ENCODE results near the gene PSEN2.

PSEN2 gene

DNA sequence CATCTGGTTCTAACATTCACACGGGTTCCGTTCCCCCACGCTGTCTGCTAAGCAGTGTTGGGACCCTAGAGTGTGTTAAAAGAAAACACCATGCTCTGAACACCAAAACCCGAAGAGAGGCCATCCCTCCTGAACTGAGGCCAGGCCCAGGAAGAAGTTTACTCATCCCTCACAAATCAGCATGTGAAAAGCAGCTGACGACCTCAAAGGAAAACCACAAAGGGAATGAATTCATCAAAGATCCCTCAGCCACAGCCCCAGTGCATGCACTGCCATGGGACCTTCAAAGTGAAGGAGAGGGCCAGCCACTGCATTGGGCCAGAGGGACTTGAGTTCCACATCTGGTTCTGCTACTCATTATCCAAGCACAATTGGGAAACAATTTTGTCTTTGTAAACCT is 7.0 kb upstream of the PSEN2 start:
- peaks cover 14% of the 10 kb centered on the region for H3K27me3 ChIP-seq (ENCODE audit: insufficient read depth, poor library complexity, severe bottlenecking)
- DNase-seq (ENCODE audit: low read depth in 1 of 2, low spot score in 1 of 2): no peak
- no peak overlapping the region for H3K4me3 ChIP-seq (replicated peaks; ENCODE audit: insufficient read depth, low read length)
- H3K27ac ChIP-seq (replicated peaks): no peak overlapping the region
- TF ChIP-seq POLR2AphosphoS5 (IDR thresholded peaks at IDR 0.05; ENCODE audit: low read depth) (no peak), GABPA (IDR thresholded peaks at IDR 0.05; ENCODE audit: low read depth) (no peak), SPI1 (IDR thresholded peaks at IDR 0.05; ENCODE audit: borderline replicate concordance, low read depth) (no peak)
- TF ChIP-seq, protein P1, sequence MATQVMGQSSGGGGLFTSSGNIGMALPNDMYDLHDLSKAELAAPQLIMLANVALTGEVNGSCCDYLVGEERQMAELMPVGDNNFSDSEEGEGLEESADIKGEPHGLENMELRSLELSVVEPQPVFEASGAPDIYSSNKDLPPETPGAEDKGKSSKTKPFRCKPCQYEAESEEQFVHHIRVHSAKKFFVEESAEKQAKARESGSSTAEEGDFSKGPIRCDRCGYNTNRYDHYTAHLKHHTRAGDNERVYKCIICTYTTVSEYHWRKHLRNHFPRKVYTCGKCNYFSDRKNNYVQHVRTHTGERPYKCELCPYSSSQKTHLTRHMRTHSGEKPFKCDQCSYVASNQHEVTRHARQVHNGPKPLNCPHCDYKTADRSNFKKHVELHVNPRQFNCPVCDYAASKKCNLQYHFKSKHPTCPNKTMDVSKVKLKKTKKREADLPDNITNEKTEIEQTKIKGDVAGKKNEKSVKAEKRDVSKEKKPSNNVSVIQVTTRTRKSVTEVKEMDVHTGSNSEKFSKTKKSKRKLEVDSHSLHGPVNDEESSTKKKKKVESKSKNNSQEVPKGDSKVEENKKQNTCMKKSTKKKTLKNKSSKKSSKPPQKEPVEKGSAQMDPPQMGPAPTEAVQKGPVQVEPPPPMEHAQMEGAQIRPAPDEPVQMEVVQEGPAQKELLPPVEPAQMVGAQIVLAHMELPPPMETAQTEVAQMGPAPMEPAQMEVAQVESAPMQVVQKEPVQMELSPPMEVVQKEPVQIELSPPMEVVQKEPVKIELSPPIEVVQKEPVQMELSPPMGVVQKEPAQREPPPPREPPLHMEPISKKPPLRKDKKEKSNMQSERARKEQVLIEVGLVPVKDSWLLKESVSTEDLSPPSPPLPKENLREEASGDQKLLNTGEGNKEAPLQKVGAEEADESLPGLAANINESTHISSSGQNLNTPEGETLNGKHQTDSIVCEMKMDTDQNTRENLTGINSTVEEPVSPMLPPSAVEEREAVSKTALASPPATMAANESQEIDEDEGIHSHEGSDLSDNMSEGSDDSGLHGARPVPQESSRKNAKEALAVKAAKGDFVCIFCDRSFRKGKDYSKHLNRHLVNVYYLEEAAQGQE (IDR thresholded peaks at IDR 0.05; ENCODE audit: insufficient replicate concordance, low read depth): no peak
- TF ChIP-seq, protein P2, sequence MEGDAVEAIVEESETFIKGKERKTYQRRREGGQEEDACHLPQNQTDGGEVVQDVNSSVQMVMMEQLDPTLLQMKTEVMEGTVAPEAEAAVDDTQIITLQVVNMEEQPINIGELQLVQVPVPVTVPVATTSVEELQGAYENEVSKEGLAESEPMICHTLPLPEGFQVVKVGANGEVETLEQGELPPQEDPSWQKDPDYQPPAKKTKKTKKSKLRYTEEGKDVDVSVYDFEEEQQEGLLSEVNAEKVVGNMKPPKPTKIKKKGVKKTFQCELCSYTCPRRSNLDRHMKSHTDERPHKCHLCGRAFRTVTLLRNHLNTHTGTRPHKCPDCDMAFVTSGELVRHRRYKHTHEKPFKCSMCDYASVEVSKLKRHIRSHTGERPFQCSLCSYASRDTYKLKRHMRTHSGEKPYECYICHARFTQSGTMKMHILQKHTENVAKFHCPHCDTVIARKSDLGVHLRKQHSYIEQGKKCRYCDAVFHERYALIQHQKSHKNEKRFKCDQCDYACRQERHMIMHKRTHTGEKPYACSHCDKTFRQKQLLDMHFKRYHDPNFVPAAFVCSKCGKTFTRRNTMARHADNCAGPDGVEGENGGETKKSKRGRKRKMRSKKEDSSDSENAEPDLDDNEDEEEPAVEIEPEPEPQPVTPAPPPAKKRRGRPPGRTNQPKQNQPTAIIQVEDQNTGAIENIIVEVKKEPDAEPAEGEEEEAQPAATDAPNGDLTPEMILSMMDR (IDR thresholded peaks at IDR 0.05; ENCODE audit: insufficient read depth, low read length): no peak

DNA sequence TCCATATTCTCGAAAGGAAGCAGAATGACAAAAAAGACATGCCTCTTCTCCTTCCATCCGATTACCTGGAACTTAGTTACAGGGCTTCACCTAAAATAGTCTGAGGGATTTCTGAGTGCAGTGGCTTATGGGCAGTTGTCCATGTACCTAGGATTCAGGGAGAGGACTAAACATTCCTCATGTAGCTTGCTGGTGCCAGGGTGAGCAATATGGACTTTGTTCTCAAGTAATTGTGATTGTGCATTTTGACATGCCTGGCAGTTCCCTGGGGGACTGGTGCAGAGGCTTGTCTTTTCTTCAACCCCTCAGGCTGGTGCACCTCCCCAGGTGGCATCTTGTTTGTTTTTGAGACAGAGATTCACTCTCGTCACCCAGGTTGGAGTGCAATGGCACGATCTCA is 6.1 kb upstream of the PSEN2 start:
- TF ChIP-seq SPI1 (IDR thresholded peaks at IDR 0.05; ENCODE audit: borderline replicate concordance, low read depth): no peak
- TF ChIP-seq, protein P2 (IDR thresholded peaks at IDR 0.05; ENCODE audit: insufficient read depth, low read length): no peak
- TF ChIP-seq, protein P1 (IDR thresholded peaks at IDR 0.05; ENCODE audit: insufficient replicate concordance, low read depth): no peak
- no peak for TF ChIP-seq GABPA (IDR thresholded peaks at IDR 0.05; ENCODE audit: low read depth)
- no peak for TF ChIP-seq POLR2AphosphoS5 (IDR thresholded peaks at IDR 0.05; ENCODE audit: low read depth)
- no peak for DNase-seq (ENCODE audit: low read depth in 1 of 2, low spot score in 1 of 2)

DNA sequence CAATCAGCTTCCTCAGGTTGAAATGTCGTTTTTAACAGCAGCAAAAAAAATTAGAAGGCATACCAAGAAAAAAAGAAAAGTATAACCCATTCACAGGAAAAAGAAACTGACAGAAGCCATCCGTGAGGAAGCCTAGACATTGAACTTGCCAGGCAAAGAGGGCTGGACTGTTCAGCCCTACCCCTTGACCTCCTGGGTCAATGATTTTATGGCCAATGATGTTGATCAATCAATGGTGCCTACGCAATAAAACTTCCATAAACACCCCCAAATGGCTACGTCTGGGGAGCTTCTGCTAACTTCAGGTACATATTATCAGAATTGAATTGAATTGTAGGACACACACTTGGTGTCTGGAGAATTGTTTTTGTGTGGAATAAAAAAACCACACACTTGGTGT is 4.8 kb upstream of the PSEN2 start:
- Histone ChIP-seq H3K27me3 (ENCODE audit: insufficient read depth, poor library complexity, severe bottlenecking) (peaks cover 29% of the 10 kb centered on the region), H3K4me3 (replicated peaks; ENCODE audit: insufficient read depth, low read length) (no peak overlapping the region), H3K27ac (replicated peaks) (no peak overlapping the region)
- DNase-seq (ENCODE audit: low read depth in 1 of 2, low spot score in 1 of 2): no peak
- TF ChIP-seq GABPA (IDR thresholded peaks at IDR 0.05; ENCODE audit: low read depth) (no peak), POLR2AphosphoS5 (IDR thresholded peaks at IDR 0.05; ENCODE audit: low read depth) (no peak), SPI1 (IDR thresholded peaks at IDR 0.05; ENCODE audit: borderline replicate concordance, low read depth) (no peak)
- TF ChIP-seq, protein P2 (IDR thresholded peaks at IDR 0.05; ENCODE audit: insufficient read depth, low read length): no peak
- TF ChIP-seq, protein P1 (IDR thresholded peaks at IDR 0.05; ENCODE audit: insufficient replicate concordance, low read depth): no peak

More for the DNA sequence above, 6.1 kb upstream of the PSEN2 start:
- Histone ChIP-seq H3K27ac (replicated peaks) (no peak overlapping the region), H3K27me3 (ENCODE audit: insufficient read depth, poor library complexity, severe bottlenecking) (peaks cover 22% of the 10 kb centered on the region), H3K4me3 (replicated peaks; ENCODE audit: insufficient read depth, low read length) (no peak overlapping the region)
